ENCODE results near the gene SIM2. TPM values are rescaled to one million over a fixed set of nuclear protein-coding genes. Genes with fewer than 3 reads are reported as not detected.

Gene SIM2
- total RNA-seq, 4 donors from 2014 or later, result 20.3 to 49.4 (median 29.9) TPM

- H3K27me3 ChIP-seq, result no peaks in the 10 kb centered on the region
- DNase-seq, result no peak
- peaks cover 0 to 13% (median 0%) of the 10 kb centered on the region in 3 donors for H3K9me3 ChIP-seq
- H3K27ac ChIP-seq, result no peak overlapping the region
- H3K36me3 ChIP-seq, result no peaks in the 10 kb centered on the region
- intact Hi-C loops (cut with DNase I), result no loop called here
- peaks cover 3 to 16% (median 8%) of the 10 kb centered on the region in 3 donors for H3K4me1 ChIP-seq
- H3K4me3 ChIP-seq, result no peak overlapping the region
- 84 to 90% methylated on average over 2 of the region's 2 CpGs for WGBS, 2 donors
- no peak for TF ChIP-seq CTCF (IDR thresholded peaks at IDR 0.05)
- TF ChIP-seq POLR2A (IDR thresholded peaks at IDR 0.05), result no peak
These were observed 97.2 kb downstream of the SIM2 start for GRCh38 chr21:36796070-36796469.

GRCh38 chr21:36798491-36798890, 99.6 kb downstream of the SIM2 start:
- H3K4me3 ChIP-seq, result no peak overlapping the region
- intact Hi-C loops (cut with DNase I), result no loop called here
- no peak overlapping the region for H3K27ac ChIP-seq
- H3K36me3 ChIP-seq, result no peaks in the 10 kb centered on the region
- no peak for DNase-seq
- peaks cover 0 to 7% (median 0%) of the 10 kb centered on the region in 3 donors for H3K4me1 ChIP-seq
- H3K27me3 ChIP-seq, result no peaks in the 10 kb centered on the region
- peaks cover 0 to 13% (median 0%) of the 10 kb centered on the region in 3 donors for H3K9me3 ChIP-seq
- TF ChIP-seq CTCF (IDR thresholded peaks at IDR 0.05), result no peak
- no peak for TF ChIP-seq POLR2A (IDR thresholded peaks at IDR 0.05)

Other genes with a start within 250 kb of the SIM2 start
- not detected for gene CLDN14, start 219.0 kb upstream of the SIM2 start, total RNA-seq